ENCODE results near the gene BHLHA15.

BHLHA15 gene

DNA sequence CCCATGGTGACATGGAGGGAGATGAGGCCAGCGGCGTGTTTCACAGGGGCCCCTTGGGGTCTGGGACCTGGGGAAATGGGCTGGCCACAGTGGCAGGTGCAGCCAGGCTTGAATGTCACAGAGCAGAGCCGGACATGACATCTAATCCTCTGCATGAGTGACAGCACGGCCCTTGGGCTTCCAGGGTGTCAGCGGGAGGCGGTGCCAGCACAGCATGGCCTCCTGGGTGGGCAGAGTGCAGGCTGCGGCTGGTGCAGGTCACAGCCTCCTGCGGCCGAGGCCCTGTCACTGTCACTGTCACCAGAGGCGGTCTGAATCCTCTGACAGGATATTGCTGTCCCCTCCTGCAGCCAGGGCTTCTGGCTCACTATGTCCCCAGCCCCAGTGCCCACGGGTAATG lies 18.2 kb downstream of the BHLHA15 start:
- no peak for DNase-seq (ENCODE audit: low read depth in 2 of 2)
- TF ChIP-seq, protein P1, sequence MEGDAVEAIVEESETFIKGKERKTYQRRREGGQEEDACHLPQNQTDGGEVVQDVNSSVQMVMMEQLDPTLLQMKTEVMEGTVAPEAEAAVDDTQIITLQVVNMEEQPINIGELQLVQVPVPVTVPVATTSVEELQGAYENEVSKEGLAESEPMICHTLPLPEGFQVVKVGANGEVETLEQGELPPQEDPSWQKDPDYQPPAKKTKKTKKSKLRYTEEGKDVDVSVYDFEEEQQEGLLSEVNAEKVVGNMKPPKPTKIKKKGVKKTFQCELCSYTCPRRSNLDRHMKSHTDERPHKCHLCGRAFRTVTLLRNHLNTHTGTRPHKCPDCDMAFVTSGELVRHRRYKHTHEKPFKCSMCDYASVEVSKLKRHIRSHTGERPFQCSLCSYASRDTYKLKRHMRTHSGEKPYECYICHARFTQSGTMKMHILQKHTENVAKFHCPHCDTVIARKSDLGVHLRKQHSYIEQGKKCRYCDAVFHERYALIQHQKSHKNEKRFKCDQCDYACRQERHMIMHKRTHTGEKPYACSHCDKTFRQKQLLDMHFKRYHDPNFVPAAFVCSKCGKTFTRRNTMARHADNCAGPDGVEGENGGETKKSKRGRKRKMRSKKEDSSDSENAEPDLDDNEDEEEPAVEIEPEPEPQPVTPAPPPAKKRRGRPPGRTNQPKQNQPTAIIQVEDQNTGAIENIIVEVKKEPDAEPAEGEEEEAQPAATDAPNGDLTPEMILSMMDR (IDR thresholded peaks at IDR 0.05; ENCODE audit: low read depth, low read length): no peak
- no peak overlapping the region for H3K4me3 ChIP-seq (replicated peaks in 1 of 2; ENCODE audit: low read depth in 2 of 2, low read length in 2 of 2)

DNA sequence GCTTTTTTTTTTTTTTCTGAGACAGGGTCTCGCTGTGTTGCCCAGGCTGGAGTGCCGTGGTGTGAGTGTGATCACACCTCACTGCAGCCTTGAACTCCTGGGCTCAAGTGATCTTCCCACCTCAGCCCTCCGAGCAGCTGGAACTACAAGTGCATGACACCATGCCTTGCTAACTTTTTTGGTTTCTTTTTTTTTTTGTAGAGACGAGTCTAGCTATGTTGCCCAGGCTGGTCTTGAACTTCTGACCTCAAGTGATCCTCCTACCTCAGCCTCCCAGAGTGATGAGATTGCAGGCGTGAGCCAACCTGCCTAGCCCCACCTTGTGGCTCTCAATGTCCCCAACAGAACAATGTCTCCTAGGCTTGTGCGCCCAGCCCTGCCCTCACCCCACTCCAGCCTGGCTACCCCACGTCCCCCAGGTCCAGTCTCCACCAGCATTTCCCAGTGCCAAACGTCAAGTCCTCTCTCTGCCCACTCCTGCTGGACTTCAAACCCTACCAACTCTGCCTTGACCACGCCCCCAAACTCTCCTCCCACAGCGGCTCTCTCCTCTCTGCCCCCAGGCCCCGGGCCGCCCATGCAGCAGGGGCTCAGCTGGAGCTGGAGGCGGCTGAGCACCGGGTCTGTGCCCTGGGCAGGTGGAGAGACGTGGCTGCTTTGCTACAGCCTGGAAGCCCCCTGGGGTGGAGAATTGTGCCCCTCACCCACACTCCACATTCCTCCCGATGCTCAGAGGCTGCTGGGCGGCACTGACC lies 18.9 kb downstream of the BHLHA15 start:
- no peak overlapping the region for H3K4me3 ChIP-seq (replicated peaks in 1 of 2; ENCODE audit: low read depth in 2 of 2, low read length in 2 of 2)
- DNase-seq (ENCODE audit: low read depth in 2 of 2): no peak
- TF ChIP-seq, protein P1 (IDR thresholded peaks at IDR 0.05; ENCODE audit: low read depth, low read length): no peak

DNA sequence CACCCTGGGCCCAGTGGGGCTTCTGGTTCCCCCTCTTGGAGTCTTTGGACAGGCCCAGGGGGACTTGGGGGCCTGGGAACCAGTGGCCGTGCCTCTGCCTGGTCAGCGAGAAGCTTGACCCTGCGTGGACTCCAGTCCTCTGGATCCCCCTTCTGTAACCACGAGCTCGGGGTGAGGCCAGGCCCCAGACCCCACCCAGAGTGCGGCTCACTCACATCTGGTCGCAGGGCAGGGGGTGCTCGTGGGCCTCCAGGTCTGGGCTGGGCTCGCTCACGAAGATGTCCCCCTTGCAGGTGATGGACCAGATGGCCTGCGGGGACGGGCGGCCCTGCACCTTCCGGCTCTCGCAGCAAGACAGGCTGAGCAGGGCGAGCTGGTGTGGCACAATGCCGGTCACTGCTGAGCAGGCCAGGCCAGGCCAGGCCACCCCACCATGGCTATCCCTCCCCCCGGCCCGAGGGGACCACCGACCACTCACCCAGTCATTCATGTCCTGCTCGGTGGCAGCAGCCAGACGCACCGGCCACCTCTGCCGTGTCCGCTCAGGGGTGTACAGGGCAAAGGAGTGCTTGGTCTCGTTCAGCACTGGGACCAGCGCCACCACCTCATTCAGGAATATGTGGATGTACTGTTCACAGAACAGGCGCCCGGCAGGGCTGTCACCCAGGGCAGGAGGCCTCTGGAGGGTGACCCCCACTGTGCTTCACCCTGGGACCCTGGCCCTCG lies 19.7 kb downstream of the BHLHA15 start:
- DNase-seq (ENCODE audit: low read depth in 2 of 2): no peak
- TF ChIP-seq, protein P1 (IDR thresholded peaks at IDR 0.05; ENCODE audit: low read depth, low read length): no peak
- no peak overlapping the region for H3K4me3 ChIP-seq (replicated peaks in 1 of 2; ENCODE audit: low read depth in 2 of 2, low read length in 2 of 2)

DNA sequence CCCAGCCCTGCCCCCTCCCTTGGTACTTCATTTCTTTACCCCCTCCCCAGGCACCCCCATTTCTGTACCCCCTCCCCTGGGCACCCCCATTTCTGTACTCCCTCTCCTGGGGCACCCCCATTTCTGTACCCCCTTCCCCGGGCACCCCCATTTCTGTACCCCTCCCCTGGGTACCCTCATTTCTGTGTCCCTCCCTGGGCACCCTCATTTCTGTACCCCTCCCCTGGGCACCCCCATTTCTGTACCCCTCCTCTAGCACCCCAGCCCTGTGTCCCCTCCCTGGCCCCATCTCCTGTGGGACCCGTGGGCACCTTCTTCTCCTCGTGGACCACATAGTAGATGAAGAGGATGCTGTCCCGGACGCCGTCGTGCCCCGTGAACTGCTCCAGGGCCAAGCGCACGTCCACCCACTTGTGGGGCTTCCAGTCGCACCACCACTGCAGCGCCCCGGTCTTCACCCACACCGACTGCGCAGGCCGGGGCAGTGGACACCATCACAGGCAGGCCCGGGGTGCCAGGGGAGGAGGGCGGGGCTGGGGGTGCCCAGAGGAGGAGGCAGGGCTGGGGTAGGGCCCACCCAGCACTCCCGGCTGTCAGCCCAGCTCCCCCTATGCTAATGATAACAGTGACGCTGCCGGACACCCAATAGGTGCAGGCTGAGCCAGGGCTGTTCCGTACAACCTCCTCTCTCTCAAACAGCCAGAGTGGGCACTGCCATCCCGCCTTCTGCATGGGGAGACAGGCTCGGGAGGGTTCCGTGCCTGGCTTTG lies 20.4 kb downstream of the BHLHA15 start:
- no peak for DNase-seq (ENCODE audit: low read depth in 2 of 2)
- H3K4me3 ChIP-seq (replicated peaks in 1 of 2; ENCODE audit: low read depth in 2 of 2, low read length in 2 of 2): no peak overlapping the region
- TF ChIP-seq, protein P1 (IDR thresholded peaks at IDR 0.05; ENCODE audit: low read depth, low read length): no peak

DNA sequence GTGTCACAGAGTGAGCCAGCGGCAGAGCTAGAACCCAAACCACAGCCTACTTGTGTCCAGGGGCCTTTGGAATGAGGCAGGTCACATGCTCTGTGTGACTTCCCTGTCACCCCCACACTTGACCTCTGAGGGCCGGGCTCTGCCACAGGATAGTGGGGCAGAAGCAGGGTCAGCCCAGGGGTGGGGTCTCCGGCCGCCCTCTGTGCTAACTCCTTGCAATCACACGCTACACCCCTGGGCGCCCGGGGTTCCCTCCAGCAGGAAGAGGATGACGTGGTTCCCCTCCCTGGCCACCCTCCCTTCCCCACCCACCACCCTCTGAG lies 21.0 kb downstream of the BHLHA15 start:
- no peak for DNase-seq (ENCODE audit: low read depth in 2 of 2)
- no peak overlapping the region for H3K4me3 ChIP-seq (replicated peaks in 1 of 2; ENCODE audit: low read depth in 2 of 2, low read length in 2 of 2)
- TF ChIP-seq, protein P1 (IDR thresholded peaks at IDR 0.05; ENCODE audit: low read depth, low read length): no peak

DNA sequence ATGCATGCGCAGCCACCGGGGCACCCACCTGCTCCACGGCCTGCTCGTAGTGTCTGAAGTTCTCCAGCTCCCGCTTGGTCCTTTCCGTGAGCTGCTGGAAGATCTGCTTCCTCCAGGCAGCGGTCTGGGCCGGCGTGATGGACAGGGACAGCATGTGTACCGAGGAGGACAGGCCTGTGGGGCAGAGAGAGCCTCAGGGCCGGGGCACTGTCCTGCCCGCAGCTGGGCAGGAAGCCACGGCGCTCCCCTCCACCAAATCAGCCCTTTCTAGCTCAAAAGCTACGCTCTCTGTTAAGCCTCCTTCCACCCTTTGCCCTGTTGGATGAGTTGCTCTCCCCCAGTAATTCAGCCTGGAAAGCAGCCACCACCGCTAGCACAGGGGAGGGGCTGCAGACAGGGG lies 21.6 kb downstream of the BHLHA15 start:
- TF ChIP-seq, protein P1 (IDR thresholded peaks at IDR 0.05; ENCODE audit: low read depth, low read length): no peak
- no peak for DNase-seq (ENCODE audit: low read depth in 2 of 2)
- H3K4me3 ChIP-seq (replicated peaks in 1 of 2; ENCODE audit: low read depth in 2 of 2, low read length in 2 of 2): no peak overlapping the region
